ENCODE data around the gene PTH2R.

DNA sequence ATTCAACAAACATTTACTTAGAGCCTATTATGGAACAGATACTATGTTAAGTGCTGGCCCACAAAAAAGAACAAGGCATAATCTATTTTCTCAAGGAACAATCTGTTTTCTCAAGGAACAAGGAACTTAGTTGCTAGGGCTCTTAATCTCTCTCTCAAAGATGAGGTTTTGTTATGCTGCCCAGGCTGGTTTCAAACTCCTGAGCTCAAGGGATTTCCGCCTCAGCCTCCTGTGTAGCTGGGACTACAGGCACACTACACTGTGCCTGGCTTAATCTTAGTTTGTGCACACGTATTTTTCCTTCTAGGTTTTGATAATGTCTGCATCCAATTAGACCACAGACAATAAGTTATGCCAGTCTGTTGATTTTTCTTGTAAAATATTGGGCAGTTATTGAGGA is 89.5 kb downstream of the PTH2R start:
- TF ChIP-seq CTCF (IDR thresholded peaks at IDR 0.05) (no peak), POLR2A (IDR thresholded peaks at IDR 0.05) (no peak), POLR2AphosphoS5 (IDR thresholded peaks at IDR 0.05; ENCODE audit: insufficient read depth in 1 of 2, low read depth in 1 of 2) (no peak)
